HFF-Myc (cell line): ENCODE measurements around the gene DDX31.
A peak's percentile ranks its signal among the peaks of the same experiment; 100 is the strongest.

ENCODE experiments used
- DNase-seq: peaks from one replicate; pipeline ENCODE4 v3.0.0-alpha.2; 2011; ENCODE audit warnings: low read depth; ENCODE audit errors: extremely low read depth
- H3K4me3 ChIP-seq: replicated peaks from 2 replicates; pipeline ENCODE4 v1.5.1; 2011; ENCODE audit warnings: low read depth, mild to moderate bottlenecking, control low read depth, low read length
- CTCF ChIP-seq: IDR thresholded peaks from 2 replicates; pipeline ENCODE4 v1.5.1; 2012; ENCODE audit warnings: mild to moderate bottlenecking, low read depth, low read length, control low read depth; ENCODE audit errors: missing control alignments

DDX31 gene

GRCh38 chr9:132663851-132664250 is 5.9 kb downstream of the DDX31 start:
- no peak for DNase-seq
- no peak overlapping the region for H3K4me3 ChIP-seq
- no peak for TF ChIP-seq CTCF

GRCh38 chr9:132663117-132663516 is 6.7 kb downstream of the DDX31 start:
- no peak overlapping the region for H3K4me3 ChIP-seq
- DNase-seq, result no peak
- TF ChIP-seq CTCF, result no peak

GRCh38 chr9:132662152-132662945 is 7.4 kb downstream of the DDX31 start:
- no peak for TF ChIP-seq CTCF
- H3K4me3 ChIP-seq, result no peak overlapping the region
- no peak for DNase-seq

GRCh38 chr9:132656299-132656698 is 13.5 kb downstream of the DDX31 start:
- DNase-seq, result no peak
- H3K4me3 ChIP-seq, result no peak overlapping the region
- no peak for TF ChIP-seq CTCF

DNA sequence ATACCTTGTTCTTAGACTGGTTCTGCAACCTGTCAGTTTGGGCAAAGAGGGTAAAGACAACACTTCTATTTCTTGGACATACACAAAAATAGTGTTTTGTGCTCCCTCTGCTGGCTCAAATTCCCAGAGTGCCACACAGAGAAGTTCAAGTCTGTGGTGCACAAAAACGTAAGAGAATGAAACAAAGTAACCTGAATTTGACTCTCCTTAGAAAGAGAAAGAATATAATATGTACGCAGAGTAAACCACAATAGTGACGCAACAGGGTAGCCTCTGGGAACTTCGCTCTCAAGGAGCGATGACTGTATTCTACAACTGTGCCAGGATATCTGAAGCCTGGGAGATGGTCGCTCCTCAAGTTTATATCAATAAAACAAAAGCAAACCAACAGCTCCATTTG is 18.5 kb downstream of the DDX31 start:
- H3K4me3 ChIP-seq, result no peak overlapping the region
- DNase-seq, result peak; percentile 49
- TF ChIP-seq CTCF, result peak; percentile 52

GRCh38 chr9:132648685-132649084 is 21.1 kb downstream of the DDX31 start:
- no peak for DNase-seq
- no peak overlapping the region for H3K4me3 ChIP-seq
- no peak for TF ChIP-seq CTCF

- no peak for TF ChIP-seq CTCF
- no peak overlapping the region for H3K4me3 ChIP-seq
- DNase-seq, result no peak
These were observed 21.5 kb downstream of the DDX31 start for GRCh38 chr9:132648283-132648682.
